HG02798 (cell line): ENCODE data around the gene FGD4.
"Not testable (repeated sequence)": the region's sequence is repeated elsewhere in the genome, so short reads cannot be mapped to it uniquely, and the experiment has no call there.

Experiments
- ATAC-seq: cut with Tn5 transposase; IDR thresholded peaks from one replicate; pipeline ENCODE4 v1.9.1; 2021; ENCODE audit warnings: mild to moderate bottlenecking; ENCODE audit not compliant: unreplicated experiment, poor library complexity

Gene FGD4

DNA sequence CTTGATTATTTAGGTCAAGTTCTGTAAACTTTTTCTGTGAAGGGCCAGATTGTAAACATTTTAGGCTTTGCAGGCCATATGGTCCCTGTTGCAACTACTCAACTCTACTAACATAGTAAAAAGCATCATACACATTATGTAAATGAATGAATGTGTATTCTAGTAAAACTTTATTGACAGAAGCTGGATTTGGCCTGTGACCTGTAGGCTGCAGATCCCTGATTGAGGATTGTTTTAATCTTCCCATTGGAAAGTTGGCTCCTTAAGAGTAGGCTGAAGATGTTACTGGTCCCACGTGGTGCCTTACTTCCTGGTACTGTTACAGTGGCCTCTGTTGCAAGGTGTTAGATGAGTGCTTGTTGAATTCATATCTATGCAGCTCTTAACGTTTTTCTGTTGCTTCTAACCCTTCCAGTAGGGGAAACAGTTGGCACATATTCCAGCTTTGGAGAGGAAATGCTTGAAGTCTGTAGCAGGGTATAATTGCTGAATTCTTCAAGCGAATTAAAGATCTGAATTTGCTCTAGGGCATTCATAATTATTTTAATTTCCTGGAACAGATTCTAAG lies 146.1 kb downstream of the FGD4 start:
- no peak for ATAC-seq

DNA sequence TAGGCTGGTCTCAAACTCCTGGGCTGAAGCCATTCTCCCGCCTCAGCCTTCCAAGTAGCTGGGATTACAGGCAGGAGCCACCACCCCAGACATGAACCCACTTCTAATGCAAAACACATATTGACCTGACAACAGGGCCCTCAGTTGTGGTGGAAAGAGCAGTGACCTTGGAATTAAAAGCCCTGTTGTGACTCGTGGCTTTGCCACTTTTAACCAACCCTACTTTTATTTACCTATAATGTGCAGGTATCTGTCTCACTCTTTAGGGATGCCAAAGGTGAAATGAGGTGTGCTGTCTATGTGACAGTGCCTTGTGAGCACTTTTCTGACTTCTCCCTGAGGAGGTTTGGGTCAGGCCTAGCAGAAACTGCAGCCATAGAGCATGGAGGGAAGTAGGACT lies 146.9 kb downstream of the FGD4 start:
- no peak for ATAC-seq

DNA sequence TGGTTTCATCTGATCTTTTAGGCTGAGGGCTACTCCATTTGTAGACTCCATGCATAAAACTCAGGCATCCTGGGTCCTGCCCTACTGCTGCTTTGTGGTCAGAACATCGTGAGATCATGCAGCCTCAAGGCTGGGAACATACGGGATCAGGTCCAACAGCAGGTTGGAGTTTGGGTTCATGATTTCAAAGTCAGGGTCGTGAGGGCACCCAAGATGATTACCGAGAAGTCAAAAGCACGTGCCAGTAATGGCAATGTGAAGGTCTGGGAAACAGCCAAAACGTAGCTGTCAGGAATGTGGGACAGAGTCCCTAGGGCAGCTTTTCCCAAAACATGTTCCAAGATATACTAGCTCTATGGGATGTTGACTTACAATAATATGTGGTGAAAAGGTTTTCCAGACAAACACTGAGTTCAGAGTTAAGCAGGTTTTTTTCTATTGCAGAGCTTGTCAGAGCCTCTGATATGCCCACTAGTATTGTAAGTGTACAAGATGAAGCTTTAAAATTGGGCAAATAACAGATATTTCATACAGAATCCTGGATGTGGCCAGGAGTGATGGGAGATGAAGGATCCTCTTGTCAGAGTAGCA lies 149.4 kb downstream of the FGD4 start:
- ATAC-seq: no peak

DNA sequence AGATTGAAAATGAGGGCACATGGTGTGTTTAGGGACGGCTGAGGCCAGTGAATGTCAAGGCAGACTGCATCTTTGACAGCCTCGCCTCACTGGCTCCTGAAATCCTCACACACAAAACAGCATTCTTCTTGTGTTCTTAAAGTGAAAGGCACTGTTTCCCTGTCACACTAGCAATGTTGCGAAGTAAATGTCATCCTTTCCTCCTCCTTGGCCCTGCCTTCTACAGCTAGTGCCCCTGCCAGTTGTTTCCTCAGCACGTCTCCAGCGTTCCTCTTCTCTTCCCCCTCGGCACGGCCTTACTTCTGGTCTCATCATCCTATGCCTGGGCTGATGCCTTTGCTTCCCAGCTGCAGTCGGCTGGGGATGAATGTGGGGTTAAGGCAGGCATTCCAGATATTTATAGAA lies 150.3 kb downstream of the FGD4 start:
- ATAC-seq: no peak

DNA sequence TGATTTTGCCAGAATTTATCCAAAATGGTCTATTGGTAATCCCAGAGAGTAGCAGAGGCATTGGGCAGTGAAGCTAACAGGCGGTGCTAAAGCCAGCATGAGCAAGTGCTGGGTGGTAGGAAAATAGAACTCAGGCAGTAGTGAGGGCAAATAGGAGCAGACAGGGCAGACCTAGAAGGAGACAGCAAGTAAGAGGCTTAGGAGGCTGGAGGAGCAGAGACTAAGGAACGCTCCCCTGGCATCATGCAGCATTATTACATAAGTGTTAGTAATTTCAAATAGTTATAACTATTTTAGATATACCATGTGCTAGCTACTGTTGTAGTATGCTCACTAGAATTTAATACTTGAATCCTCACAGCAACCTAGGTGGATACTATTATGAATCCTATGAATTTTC lies 151.7 kb downstream of the FGD4 start:
- ATAC-seq: no peak

DNA sequence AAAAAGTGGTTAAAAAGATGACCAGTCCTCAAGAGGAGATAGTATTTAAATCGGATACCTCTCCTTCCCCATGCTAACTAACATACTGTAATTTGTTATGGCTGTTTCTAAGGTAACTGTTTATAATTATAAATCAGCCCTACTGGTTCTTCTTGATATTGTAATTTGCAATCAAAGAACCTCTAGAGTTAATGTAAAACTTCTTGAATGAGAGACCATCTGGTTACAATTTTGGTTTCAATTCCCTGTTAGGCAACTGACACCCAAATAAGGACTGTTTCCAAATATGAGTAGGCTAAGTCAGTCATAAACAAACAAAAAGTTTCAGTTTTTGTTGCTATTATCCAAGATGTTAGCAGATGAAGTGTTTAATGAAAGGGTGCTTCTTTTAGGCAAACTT lies 159.5 kb downstream of the FGD4 start:
- peak; percentile 98 for ATAC-seq

DNA sequence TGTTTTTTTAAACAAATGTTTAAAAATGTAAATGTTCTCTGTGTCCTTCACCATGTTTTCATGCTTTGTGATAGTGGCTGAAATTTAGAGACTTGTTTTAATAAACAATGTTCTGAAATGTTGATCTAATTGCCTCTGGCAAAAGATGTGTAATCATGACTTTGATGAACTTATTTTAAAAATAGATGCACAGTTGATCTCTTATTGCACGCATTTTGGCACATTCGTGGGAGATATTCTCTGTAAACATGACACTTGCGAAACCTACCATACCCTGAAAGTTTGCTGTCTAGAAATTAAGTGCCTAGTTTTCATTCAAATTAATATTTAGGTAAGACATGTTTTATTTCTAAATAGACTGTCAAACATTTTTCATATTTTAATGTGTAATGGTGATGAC lies 160.1 kb downstream of the FGD4 start:
- ATAC-seq: peak; percentile 11

DNA sequence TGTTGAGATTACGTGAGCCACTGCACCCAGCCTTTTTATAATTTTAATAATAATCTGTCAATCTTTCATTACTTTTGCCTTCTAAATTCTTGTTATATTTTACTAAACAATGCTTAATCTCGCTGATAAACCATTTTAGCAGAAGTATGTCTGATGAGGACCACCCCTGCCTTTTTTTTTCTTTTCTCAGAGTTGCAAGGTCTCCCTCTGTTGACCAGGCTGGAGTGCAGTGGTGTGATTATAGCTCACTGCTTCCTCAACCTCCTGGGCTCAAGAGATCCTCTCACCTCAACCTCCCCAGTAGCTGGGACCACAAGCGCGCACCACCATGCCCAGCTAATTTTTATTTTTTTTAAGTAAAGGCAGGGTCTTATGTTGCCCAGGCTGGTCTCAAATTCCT lies 161.2 kb downstream of the FGD4 start:
- no peak for ATAC-seq

DNA sequence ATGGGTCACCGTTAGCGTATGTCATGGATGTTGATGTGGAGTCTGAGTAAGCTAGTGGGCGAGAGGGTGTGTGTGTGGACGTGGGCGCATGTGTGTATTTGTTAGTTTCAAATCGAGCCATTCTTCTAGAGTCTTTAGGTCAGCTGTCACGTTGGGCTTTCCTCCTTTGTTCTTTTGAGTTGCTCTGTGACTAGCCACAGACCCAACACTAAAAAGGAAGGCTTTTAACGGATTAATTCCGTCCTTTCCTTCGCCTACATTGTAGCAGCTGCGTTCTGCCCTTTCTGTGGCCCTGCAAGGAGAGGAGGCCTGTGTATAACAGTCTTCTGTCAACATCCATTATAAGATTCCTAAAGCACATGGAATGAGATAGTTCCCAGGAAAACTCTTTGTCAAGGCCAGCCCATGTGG lies 162.6 kb downstream of the FGD4 start:
- no peak for ATAC-seq

DNA sequence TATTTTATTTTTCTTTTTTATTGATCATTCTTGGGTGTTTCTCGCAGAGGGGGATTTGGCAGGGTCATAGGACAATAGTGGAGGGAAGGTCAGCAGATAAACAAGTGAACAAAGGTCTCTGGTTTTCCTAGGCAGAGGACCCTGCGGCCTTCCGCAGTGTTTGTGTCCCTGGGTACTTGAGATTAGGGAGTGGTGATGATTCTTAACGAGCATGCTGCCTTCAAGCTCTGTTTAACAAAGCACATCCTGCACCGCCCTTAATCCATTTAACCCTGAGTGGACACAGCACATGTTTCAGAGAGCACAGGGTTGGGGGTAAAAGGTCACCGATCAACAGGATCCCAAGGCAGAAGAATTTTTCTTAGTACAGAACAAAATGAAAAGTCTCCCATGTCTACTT lies 163.1 kb downstream of the FGD4 start:
- ATAC-seq: not testable (repeated sequence)

DNA sequence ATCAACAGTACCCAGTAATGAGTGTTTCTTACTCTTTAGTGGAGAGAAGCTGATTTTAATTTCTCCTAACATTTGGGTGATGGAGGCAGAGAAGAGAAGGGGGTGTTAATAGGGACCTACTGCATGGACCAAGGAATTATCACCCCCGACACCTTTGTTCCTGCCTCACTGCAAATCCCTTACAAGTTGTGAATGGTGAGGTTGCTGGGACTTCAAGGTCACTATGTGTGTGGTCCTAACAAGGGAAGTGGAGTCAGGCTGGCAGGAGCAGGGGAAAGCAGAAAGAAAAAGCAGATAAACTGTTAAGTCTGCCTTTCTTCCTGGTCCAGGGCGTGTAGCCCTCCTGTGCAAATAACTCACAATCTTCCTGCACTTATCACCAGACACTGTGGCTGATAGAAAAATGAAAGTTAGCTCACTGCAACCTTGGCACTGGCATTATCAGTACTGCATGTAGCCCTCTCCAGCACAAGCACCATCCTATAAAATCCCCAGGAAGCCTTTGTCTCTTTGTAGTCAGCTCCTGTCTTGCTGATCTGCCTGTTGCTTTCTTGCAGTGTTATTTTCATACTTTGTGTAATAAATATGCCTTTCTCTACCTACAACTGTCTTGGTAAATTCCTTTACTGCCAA lies 167.4 kb downstream of the FGD4 start:
- no peak for ATAC-seq

DNA sequence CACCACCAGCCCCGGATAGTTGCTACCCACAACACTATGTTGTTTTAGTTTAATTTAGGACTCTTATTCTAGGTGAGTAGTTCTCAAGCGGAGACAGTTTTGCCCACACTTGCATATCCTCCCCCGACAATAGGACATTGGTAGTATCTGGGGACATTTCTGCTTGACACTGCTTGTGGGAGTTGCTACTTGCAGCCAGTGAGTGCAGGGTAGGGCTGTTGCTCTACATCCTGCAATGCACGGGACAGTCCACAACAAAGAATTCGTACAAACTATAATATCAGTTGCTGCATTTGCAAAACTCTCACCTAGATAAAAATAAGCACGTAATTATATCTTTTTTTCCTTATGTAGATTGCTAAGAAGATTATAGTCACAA lies 167.9 kb downstream of the FGD4 start:
- no peak for ATAC-seq

DNA sequence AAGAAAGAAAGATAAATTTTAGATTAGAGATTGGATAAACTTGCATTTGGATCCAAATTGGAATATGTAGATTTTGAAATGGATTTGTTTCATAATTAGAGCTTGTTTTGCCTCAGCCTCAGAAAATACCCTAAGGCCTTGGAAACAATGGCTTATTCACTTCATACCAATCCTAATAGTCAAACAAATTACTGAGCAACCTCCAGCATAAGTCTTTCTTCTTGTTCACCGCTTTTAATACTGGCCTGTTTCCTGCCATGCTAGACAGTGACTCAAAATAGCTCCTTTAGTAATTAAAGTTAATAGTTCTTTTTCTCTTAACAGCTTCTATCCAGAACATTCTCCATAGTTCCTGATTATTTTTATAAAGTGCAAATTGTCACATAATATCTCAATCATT lies 168.9 kb downstream of the FGD4 start:
- ATAC-seq: no peak

DNA sequence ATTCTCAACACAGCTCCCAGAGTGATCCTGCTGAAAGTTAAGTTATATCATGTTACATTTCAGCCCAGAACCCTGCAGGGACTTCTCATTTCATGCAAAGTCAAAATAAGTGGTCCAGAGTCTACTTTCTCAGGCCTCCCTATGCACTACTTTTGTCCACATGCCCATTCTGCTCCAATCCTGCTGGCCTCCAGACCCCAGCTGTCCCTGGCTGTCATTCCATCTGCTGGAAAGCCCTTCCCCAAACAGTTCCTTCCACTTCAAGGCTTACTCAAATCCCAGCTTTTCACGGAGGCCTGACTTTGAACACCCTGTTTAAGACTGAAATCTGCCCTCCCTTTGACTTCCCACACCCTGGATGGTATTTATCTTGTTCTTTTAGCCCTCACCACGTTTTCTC lies 169.9 kb downstream of the FGD4 start:
- ATAC-seq: no peak

DNA sequence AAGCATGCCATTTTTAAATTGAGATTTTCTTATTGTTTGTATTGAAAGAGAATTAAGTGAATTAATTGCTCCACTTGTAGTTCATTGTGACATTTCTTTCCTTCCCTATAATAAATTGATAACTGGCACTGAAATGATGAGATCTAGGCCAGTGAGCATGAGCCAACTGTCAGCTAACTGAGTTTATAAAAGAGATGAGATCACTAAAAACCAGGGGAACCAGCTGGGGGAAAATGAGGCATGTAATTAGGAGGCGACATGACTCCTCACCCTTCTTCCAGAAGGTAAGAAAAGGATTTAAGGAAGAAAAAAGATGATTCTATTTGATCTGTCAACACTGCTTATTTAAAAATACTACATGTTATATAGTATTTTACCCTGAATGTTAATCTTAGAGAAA lies 175.2 kb downstream of the FGD4 start:
- no peak for ATAC-seq

DNA sequence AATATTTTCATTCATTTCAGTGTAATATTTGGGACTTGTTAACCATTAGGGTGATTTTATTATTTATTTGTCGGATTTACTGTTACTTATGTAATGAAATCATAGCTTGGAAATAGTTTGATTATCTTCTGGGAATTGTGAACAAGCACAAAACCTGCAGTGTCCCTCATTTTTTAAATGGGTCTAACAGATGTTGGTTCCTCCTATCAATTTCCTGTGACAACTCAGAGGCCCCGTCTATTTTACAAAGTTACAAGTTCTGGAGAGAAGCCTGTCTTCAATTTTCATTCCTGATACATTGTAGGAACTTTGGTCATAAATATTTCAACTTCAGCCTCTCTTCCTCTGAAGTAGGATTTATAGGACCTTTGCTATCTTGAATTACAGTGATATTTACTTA lies 178.0 kb downstream of the FGD4 start:
- no peak for ATAC-seq

DNA sequence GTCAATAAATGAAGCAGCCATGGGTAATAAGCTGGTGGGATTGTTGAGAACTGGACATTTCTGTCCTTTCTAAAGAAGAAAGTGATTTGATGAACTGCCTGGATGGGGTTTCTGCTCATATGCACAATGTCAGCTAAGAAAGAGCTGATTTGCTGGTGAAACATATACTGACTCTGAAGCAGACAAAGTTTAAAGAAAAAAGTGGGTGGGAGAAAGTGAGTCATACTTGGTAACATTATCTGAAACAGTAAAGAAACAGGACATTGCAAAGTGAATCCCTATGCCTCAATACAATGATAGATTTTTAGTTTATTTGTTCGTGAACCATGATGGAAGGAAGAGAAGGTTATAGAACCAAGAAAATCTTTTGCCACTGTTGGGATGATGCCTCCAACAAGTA lies 184.2 kb downstream of the FGD4 start:
- no peak for ATAC-seq

DNA sequence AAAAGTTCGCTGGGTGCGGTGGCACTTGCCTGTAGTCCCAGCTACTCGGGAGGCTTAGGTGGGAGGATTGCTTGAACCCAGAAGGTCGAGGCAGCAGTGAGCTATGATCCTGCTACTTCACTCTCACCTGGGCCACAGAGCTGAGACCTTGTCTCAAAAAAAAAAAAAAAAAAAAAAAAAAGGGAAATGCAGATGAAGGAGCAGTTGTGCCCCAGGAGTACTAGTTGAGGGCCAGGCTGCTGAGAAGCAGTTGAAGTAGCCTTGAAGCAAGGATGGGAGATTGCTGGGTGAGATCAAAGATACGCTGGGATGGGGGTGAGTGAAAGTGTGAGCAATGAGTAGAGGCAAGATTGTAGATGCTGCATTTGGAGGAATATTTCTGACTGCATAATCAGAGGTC lies 186.3 kb downstream of the FGD4 start:
- no peak for ATAC-seq

DNA sequence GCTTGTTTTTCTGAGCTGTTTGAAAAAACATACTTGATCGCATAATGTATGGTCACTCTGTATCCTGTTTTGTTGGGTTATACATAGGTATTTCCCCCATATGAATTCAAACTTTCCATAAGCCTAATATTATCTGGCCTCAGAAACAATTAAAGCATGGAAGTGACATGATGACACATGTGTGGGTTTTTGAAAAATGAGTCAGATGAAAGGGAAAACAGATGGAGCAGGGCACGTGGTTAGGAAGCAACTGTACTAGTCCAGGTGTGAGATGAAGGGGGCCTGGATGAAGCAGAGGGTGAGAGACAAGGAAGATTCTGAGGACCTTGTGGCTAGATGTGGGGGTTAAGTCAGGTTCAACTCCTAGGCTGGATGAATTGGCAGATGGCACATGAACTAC lies 187.0 kb downstream of the FGD4 start:
- ATAC-seq: no peak

DNA sequence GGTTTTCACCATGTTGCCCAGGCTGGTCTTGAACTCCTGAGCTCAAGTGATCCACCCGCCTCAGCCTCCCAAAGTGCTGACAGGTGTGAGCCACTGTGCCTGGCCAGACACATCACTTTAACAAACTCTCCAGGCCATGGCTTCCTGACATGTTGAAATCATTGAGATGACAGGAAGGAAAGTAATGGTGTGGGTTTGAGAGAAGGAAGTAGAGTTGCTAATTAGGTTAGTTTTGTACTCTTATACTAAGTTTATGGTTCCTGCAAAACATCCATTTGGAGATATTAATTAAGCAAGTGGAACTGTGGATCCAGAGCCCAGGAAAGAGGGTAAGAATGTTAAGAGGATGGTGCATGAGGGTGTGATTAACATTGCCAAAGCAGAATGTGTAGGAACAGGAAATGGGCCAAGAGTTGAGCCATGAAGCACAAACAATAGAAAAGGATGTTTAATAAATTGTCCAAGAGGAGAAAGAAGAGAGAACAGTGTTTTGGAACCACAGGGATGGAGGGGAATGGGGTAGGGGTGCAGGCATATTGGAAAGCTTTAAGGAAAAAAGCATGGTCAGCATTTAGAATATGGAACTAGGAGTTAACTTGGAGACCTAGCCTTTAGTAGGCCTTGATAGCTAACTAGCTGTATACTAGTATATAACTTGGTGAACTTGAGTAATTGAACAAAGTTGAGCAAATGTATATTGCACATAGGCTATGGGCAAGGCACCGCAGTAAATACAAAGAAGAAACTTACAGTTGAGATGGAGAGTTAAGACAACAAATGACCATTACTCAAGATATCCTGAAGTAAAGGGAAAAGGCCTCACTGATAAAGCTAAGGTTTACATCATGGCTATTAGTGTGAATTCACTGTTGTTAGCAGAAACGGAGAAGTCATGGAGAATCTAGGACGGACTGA lies 188.5 kb downstream of the FGD4 start:
- ATAC-seq: no peak

DNA sequence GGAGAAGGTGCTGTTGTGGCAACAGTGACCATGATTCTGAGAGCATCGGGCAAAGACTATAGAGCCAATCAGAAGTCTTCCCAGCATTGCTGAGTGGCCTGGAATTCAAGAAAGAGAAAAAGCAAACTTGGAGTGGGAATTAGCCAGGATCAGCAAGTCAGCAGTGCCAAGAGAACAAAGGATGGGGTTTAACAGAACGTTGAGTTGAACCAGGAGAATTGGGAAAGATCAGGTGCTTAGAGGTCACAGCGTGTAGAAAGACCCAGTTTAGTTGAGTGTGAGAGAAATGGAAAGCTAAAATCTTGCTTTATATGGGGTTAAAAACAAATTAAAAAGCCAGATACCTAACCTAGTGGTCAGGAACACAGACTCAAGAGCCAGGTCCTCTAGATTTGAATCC lies 189.2 kb downstream of the FGD4 start:
- no peak for ATAC-seq
